Thyroid gland (tissue), 4 donors: ENCODE results near the gene CCDC138.

ENCODE experiments used
- CTCF ChIP-seq, 6 experiments: fragments of 200-600 bp in 3 of 6; fragments of 450-650 bp in 3 of 6; sonication (generic) in 3 of 6; IDR thresholded peaks; one replicate each; pipeline ENCODE4 v1.5.1; 2016 to 2019; ENCODE audit warnings: antibody characterized with exemption in 6 of 6, mild to moderate bottlenecking in 2 of 6, inconsistent platforms in 1 of 6, moderate library complexity in 1 of 6
- POLR2A ChIP-seq, 2 donors: fragments of 450-650 bp; IDR thresholded peaks; one replicate each; pipeline ENCODE4 v1.6.1; 2017; ENCODE audit warnings: antibody characterized with exemption in 2 of 2, mild to moderate bottlenecking in 2 of 2, moderate library complexity in 1 of 2

GRCh38 chr2:108910541-108911396, 124.2 kb downstream of the CCDC138 start:
- TF ChIP-seq CTCF (IDR thresholded peaks at IDR 0.05) (no peak), POLR2A (IDR thresholded peaks at IDR 0.05) (no peak)
